ENCODE data around the gene TAS1R3. TPM values are rescaled to one million over a fixed set of nuclear protein-coding genes. Genes with fewer than 3 reads are reported as not detected.
A peak's percentile ranks its signal among the peaks of the same experiment; 100 is the strongest.

TAS1R3 gene
- total RNA-seq, 1 donor from 2014 or later, result 0.34 TPM

- Mint-ChIP-seq H3K36me3 (ENCODE audit: low read depth) (no peaks in the 10 kb centered on the region), H3K4me1 (ENCODE audit: low read depth) (no peaks in the 10 kb centered on the region), H3K27ac (no peak overlapping the region), H3K27me3 (ENCODE audit: insufficient read depth) (no peaks in the 10 kb centered on the region), H3K9me3 (no peaks in the 10 kb centered on the region), H3K4me3 (no peak overlapping the region)
- DNase-seq (ENCODE audit: low spot score), result no peak
- intact Hi-C loops (cut with micrococcal nuclease), result no loop called here
These were observed 31.3 kb upstream of the TAS1R3 start for GRCh38 chr1:1299686-1300351.

DNA sequence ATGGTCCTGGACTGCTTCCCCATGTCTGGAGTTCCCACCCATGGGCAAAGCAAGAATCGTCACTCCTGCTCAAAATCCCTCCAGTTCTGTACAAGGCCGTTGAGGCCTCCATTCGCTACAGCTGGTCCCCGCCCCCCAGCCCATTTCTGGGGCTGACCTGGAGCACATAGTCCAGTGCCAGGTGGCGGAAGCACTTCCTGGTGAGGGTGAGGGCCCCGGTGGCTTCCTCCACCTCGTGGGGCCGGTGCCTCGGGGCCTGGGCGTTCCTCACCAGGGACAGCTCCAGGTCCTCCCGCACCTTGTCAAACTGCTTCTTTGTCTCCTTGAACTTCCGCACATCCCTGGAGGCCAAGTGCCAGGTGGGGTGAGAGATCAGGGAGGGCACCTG, 30.7 kb upstream of the TAS1R3 start:
- Mint-ChIP-seq H3K4me1 (ENCODE audit: low read depth) (no peaks in the 10 kb centered on the region), H3K27me3 (ENCODE audit: insufficient read depth) (no peaks in the 10 kb centered on the region), H3K9me3 (no peaks in the 10 kb centered on the region), H3K27ac (no peak overlapping the region), H3K4me3 (no peak overlapping the region), H3K36me3 (ENCODE audit: low read depth) (no peaks in the 10 kb centered on the region)
- DNase-seq (ENCODE audit: low spot score), result no peak
- intact Hi-C loops (cut with micrococcal nuclease), result no loop called here

DNA sequence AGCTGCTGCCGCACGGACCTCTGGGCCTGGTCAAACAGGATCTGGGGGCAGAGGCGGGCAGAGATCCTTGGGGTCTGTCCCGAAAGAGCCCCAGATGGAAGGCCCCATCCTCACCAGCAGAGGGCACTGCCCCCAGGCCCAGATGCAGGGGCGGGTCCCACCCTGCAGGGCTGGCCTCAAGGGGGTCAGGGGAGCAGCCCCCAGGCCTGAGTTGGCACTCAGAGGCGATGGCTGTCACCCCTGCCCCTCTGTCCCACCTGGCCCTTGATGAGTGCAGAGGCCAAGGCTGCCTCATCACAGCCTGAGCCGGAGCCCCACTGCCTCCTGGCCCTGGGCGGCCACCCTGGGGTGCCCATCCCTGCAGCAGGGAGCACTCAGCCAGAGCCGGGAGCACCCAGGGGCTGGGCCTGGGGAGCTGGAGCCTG, 29.1 kb upstream of the TAS1R3 start:
- Mint-ChIP-seq H3K27me3 (ENCODE audit: insufficient read depth) (no peaks in the 10 kb centered on the region), H3K4me1 (ENCODE audit: low read depth) (peaks cover 13% of the 10 kb centered on the region), H3K36me3 (ENCODE audit: low read depth) (no peaks in the 10 kb centered on the region), H3K27ac (no peak overlapping the region), H3K4me3 (no peak overlapping the region), H3K9me3 (no peaks in the 10 kb centered on the region)
- intact Hi-C loops (cut with micrococcal nuclease), result no loop called here
- DNase-seq (ENCODE audit: low spot score), result no peak

DNA sequence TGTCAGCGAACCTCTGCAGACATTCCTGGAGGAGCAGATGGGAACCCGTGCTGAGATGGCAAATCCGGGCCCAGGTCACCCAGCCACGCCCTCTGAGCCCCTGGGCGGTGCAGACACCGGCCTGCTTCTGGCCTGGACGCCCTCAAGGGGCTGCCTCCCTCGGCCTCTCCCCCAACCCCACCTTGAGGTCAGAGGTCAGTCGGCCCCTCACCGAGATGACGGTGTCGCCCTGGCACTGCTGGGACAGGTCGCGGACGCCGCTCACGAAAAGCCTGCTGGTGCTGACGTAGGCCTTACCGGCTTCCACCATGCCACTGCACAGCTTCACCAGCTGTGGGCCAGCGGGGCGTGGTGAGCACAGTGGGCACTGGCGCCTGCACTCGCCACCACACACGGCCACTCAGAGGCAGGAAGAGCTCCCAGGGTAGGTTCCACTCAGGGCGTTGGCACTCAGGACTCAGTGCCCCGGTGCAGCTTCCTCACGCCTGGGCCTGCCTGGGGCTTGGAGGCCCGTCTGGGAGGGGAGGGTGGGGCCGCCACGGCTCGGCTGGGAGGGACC, 28.1 kb upstream of the TAS1R3 start:
- Mint-ChIP-seq H3K4me3 (no peak overlapping the region), H3K9me3 (no peaks in the 10 kb centered on the region), H3K4me1 (ENCODE audit: low read depth) (peaks cover 15% of the 10 kb centered on the region), H3K27ac (no peak overlapping the region), H3K27me3 (ENCODE audit: insufficient read depth) (no peaks in the 10 kb centered on the region), H3K36me3 (ENCODE audit: low read depth) (no peaks in the 10 kb centered on the region)
- no peak for DNase-seq (ENCODE audit: low spot score)
- intact Hi-C loops (cut with micrococcal nuclease), result no loop called here

DNA sequence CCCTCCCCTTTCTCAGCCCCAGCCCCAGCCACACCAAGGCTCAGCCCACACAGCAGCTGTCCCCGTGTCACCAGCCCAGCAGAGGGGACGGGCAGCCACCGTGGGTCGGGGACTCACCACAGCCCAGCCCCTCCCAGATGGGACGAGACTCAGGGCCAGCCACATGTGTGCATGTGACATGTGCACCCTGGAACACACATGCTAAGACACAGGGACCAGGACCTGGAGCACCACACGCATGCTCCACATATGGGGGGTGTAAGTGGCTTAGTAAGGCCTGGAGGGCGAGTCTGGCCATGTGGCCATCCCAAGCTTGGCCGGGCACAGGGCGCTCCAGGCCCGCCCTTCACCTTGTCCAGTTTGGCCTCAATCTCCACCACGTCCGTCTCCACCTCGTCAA, 27.3 kb upstream of the TAS1R3 start:
- DNase-seq (ENCODE audit: low spot score), result no peak
- Mint-ChIP-seq H3K27me3 (ENCODE audit: insufficient read depth) (no peaks in the 10 kb centered on the region), H3K9me3 (no peaks in the 10 kb centered on the region), H3K36me3 (ENCODE audit: low read depth) (no peaks in the 10 kb centered on the region), H3K4me1 (ENCODE audit: low read depth) (peaks cover 15% of the 10 kb centered on the region), H3K27ac (no peak overlapping the region), H3K4me3 (no peak overlapping the region)
- intact Hi-C loops (cut with micrococcal nuclease), result no loop called here

DNA sequence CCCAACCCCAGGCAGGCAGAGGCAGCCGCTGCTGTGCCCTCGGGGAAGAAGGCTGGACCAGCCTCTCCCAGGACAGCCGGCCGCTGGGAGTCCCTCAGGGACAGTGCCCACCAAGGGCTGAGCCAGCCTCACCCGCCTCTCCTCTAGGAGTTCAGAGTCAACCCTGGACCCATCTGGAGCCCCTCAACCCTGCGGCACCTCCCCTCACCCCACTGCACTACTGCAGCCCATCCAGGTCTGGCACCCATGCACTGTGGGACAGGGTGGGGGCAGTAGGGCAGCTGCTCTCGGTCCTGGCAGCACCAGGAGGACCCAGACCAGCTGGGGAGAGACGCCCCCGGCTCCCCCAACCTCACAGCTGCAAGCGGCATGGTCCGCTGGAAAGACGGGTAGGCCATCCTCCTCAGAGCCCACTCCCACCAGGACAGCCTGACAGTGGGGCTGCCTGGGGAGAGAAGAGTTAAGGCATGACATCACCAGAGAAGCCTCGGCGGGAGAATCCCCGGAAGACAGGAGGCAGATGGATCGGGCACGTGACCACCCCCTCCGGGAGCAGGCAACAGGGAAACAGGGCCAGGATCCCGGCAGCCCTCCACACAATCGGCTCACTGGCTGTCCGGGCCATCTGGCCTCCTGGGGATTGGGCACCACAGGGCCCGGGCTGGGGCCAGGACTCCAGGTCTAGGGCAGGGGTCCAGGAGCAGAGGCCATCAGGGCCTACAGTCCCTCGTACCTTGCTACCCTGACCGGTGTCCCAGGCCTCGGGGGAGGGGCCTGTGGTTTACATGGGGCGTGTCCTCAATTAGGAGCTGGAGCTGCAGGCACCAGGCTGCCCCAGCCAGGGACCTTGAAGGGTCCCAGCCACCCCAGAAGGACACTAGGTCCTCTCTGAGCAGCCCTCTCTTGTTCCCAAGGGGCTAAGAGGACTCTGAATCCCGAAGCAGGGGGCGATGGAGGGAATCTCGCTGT, 26.5 kb upstream of the TAS1R3 start:
- peaks cover 15% of the 10 kb centered on the region for H3K4me1 Mint-ChIP-seq (ENCODE audit: low read depth)
- H3K36me3 Mint-ChIP-seq (ENCODE audit: low read depth), result no peaks in the 10 kb centered on the region
- intact Hi-C loops (cut with micrococcal nuclease), result loop anchor here (5.0 kb wide), 6 partner anchors 32 to 347 kb away; partner anchors contain the start of genes ATAD3A, CCNL2, NOC2L and TNFRSF18
- no peaks in the 10 kb centered on the region for H3K27me3 Mint-ChIP-seq (ENCODE audit: insufficient read depth)
- peak overlapping the region; percentile 23 for H3K27ac Mint-ChIP-seq
- peak overlapping the region; percentile 88 for H3K4me3 Mint-ChIP-seq
- H3K9me3 Mint-ChIP-seq, result no peaks in the 10 kb centered on the region
- DNase-seq (ENCODE audit: low spot score), result no peak

- H3K4me3 Mint-ChIP-seq, result peak overlapping the region; percentile 88
- peak; percentile 60 for DNase-seq (ENCODE audit: low spot score)
- H3K4me1 Mint-ChIP-seq (ENCODE audit: low read depth), result peaks cover 15% of the 10 kb centered on the region
- H3K27me3 Mint-ChIP-seq (ENCODE audit: insufficient read depth), result no peaks in the 10 kb centered on the region
- H3K36me3 Mint-ChIP-seq (ENCODE audit: low read depth), result no peaks in the 10 kb centered on the region
- peak overlapping the region; percentile 85 for H3K27ac Mint-ChIP-seq
- intact Hi-C loops (cut with micrococcal nuclease), result loop anchor here (5.0 kb wide), 6 partner anchors 33 to 348 kb away; partner anchors contain the start of genes ATAD3A, CCNL2, NOC2L and TNFRSF18
- no peaks in the 10 kb centered on the region for H3K9me3 Mint-ChIP-seq
These were observed 25.6 kb upstream of the TAS1R3 start for GRCh38 chr1:1305300-1306069.

DNA sequence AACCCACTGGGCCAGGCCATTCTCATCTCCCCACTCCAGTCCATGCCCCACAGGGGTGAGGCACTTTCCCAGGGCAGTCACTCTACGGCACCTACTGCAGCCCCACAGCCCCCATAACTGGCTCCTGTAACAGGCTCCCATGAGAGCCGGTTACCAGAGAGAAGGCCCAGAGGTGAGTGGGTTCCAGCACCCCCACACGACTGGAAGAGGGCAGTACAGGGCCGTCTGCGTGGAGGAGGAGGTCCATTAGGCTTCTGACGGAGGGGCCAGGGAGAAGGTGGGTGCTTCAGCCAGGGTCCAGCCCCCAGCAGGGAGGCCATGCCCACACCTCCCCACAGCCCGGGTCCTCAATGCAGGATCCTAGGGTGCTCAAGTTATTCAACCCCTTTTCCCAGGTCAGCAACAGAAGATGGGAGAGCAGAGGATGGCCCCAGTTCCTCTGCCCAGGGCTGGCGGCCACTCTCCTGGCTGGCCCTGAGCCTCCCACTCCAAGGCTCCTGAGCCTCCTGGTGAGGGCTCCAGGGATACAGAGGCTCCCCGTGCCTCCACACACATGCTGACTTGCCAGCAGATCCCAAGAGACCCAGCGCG, 24.9 kb upstream of the TAS1R3 start:
- peak overlapping the region; percentile 85 for H3K27ac Mint-ChIP-seq
- no peak for DNase-seq (ENCODE audit: low spot score)
- H3K36me3 Mint-ChIP-seq (ENCODE audit: low read depth), result no peaks in the 10 kb centered on the region
- no peaks in the 10 kb centered on the region for H3K9me3 Mint-ChIP-seq
- intact Hi-C loops (cut with micrococcal nuclease), result loop anchor here (5.0 kb wide), 6 partner anchors 34 to 349 kb away; partner anchors contain the start of genes ATAD3A, CCNL2, NOC2L and TNFRSF18
- no peaks in the 10 kb centered on the region for H3K27me3 Mint-ChIP-seq (ENCODE audit: insufficient read depth)
- peak overlapping the region; percentile 88 for H3K4me3 Mint-ChIP-seq
- peaks cover 15% of the 10 kb centered on the region for H3K4me1 Mint-ChIP-seq (ENCODE audit: low read depth)

GRCh38 chr1:1306661-1307260, 24.3 kb upstream of the TAS1R3 start:
- Mint-ChIP-seq H3K27ac (peak overlapping the region; percentile 85), H3K36me3 (ENCODE audit: low read depth) (no peaks in the 10 kb centered on the region), H3K27me3 (ENCODE audit: insufficient read depth) (no peaks in the 10 kb centered on the region), H3K9me3 (no peaks in the 10 kb centered on the region), H3K4me1 (ENCODE audit: low read depth) (peaks cover 15% of the 10 kb centered on the region), H3K4me3 (peak overlapping the region; percentile 88)
- no peak for DNase-seq (ENCODE audit: low spot score)
- intact Hi-C loops (cut with micrococcal nuclease), result loop anchor here (5.0 kb wide), 6 partner anchors 34 to 349 kb away; partner anchors contain the start of genes ATAD3A, CCNL2, NOC2L and TNFRSF18

- intact Hi-C loops (cut with micrococcal nuclease), result loop anchor here (5.0 kb wide), 6 partner anchors 35 to 350 kb away; partner anchors contain the start of genes ATAD3A, CCNL2, NOC2L and TNFRSF18
- DNase-seq (ENCODE audit: low spot score), result no peak
- Mint-ChIP-seq H3K27ac (peak overlapping the region; percentile 85), H3K9me3 (no peaks in the 10 kb centered on the region), H3K36me3 (ENCODE audit: low read depth) (no peaks in the 10 kb centered on the region), H3K4me3 (peak overlapping the region; percentile 88), H3K4me1 (ENCODE audit: low read depth) (peaks cover 15% of the 10 kb centered on the region), H3K27me3 (ENCODE audit: insufficient read depth) (no peaks in the 10 kb centered on the region)
These were observed 23.7 kb upstream of the TAS1R3 start for GRCh38 chr1:1307261-1307922.

Measured in activated T-helper 1 cell treated with anti-CD3 and anti-CD28 coated beads, Interleukin-12 subunit alpha, Interleukin-12 subunit beta, Interleukin-2, Interleukin-4 antibody, amounts not matched to agents 30 ng/mL and 10 ng/mL and 1 ng/mL, durations not matched to agents 14 hours and 24 hours and 36 hours (primary cell).